NCI-H226 (cell line): Measurements from ENCODE around the gene TMEM42.
A peak's percentile ranks its signal among the peaks of the same experiment; 100 is the strongest.
"Not testable (repeated sequence)": the region's sequence is repeated elsewhere in the genome, so short reads cannot be mapped to it uniquely, and the experiment has no call there.

ENCODE experiments used
- DNase-seq: peaks from one replicate; pipeline ENCODE4 v3.0.0-alpha.2; 2015

Gene TMEM42

GRCh38 chr3:44861412-44862225 is at the start of gene TMEM42:
Gene TMEM42, plus strand, starts transcription at chr3:44861912. Its CDS starts 13 bp downstream, at chr3:44861925.
- DNase-seq, result peak; percentile 64

DNA sequence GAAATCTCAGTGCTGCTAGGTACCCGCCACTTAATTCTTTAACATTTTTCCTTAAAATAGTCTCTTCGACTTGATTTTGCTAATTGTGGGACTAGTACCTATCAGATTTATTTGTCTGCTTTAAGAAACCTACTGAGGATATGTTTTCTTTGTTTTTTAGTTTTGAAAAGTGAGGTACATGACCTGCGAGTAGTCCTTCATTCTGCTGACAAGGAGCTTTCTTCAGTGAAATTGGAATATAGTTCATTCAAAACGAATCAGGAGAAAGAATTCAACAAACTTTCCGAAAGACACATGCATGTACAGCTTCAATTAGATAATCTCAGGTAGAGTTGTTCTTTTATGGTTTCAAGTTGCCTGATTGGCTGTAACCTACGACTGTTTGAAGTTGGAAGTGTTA is 47.0 kb upstream of the TMEM42 start:
- no peak for DNase-seq

DNA sequence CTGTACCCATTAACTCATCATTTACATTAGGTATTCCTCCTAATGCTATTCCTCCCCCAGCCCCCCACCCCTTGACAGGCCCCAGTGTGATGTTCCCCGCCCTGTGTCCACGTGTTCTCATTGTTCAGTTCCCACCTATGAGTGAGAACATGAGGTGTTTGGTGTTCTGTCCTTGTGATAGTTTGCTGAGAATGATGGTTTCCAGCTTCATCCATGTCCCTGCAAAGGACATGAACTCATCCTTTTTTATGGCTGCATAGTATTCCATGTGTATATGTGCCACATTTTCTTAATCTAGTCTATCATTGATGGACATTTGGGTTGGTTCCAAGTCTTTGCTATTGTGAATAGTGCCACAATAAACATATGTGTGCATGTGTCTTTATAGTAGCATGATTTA is 45.4 kb upstream of the TMEM42 start:
- not testable (repeated sequence) for DNase-seq

DNA sequence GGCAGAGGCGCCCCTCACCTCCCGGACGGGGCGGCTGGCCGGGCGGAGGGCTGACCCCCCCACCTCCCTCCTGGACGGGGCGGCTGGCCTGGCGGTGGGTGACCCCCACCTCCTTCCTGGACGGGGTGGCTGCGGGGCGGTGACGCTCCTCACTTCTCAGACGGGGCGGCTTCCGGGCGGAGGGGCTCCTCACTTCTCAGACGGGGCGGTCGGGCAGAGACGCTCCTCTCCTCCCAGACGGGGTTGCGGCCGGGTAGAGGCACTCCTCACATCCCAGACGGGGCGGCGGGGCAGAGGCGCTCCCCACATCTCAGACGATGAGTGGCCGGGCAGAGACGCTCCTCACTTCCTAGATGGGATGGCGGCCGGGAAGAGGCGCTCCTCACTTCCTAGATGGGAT is 40.5 kb upstream of the TMEM42 start:
- DNase-seq, result not testable (repeated sequence)

DNA sequence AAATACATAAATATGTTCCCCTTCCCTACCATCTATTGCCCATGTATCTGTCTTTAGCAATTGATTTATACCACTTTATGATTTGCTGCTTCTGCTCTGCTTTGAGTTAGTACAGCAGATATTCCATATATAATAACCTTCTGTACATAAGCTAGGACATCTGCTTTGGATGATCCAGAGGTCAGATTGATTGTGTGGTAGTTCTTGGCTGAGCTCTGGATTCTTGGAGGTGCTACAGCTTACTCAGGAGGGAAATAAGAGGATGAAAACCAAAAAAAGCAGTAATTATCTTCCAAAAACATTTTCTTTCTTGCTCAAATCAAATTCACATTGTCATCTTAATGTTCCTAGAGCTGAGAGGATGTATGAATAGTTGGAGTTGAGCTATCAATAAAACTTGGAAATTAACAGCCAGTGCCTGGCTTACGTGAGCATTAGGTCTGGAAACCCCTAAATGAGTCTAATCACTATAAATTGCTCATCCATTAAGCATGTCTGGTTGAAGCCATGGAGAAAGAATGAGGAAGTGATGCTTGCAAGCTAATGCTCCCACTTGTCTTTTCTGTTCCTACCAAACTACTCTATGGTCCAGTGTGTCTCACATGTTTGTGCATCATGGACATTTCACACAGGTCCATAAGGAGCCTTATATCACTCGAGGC is 36.3 kb upstream of the TMEM42 start:
- peak; percentile 40 for DNase-seq

GRCh38 chr3:44827196-44827595 is 34.5 kb upstream of the TMEM42 start:
- no peak for DNase-seq

GRCh38 chr3:44831232-44831631 is 30.5 kb upstream of the TMEM42 start:
- DNase-seq, result no peak

GRCh38 chr3:44832032-44832431 is 29.7 kb upstream of the TMEM42 start:
- no peak for DNase-seq

- no peak for DNase-seq
These were observed 28.7 kb upstream of the TMEM42 start for GRCh38 chr3:44832965-44833364.

GRCh38 chr3:44833394-44833793 is 28.3 kb upstream of the TMEM42 start:
- DNase-seq, result no peak

DNA sequence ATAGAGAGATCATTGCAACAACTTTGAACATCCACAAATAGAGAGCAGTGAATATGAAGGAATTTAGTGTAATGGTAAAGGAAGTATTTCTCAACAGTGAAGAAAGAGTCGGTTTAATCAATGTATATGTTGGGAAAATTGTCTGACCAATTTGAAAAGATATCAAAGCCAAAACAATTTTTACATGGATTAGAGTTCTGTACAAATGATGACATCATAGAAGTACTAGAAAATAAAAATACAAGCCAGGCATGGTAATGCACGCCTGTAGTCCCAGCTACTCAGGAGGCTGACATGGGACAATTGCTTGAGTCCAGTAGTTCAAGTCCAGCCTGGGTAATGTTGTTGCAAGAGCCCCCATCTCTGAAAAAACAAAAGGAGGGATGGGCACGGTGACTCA is 26.0 kb upstream of the TMEM42 start:
- no peak for DNase-seq

DNA sequence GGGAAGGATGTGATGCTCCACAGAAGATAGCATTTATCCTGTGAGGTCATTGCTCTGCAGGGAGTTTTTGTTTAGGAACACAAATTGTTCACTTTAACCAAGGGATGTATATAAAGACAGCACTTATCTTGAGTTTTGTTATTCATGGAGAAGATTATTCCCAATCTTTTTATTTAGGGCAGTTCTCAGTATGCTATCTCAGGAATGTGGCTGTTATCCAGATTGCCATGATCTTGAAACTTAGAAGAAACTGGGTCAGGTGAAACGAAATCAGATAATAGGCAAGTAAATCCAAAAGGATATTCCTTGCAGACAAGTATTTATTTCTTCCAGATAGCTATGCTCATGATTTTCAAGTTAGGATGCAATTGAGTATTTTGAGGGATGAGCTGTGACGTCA is 19.3 kb upstream of the TMEM42 start:
- DNase-seq, result peak; percentile 42

GRCh38 chr3:44845528-44846520 is 15.9 kb upstream of the TMEM42 start:
- peak; percentile 81 for DNase-seq

DNA sequence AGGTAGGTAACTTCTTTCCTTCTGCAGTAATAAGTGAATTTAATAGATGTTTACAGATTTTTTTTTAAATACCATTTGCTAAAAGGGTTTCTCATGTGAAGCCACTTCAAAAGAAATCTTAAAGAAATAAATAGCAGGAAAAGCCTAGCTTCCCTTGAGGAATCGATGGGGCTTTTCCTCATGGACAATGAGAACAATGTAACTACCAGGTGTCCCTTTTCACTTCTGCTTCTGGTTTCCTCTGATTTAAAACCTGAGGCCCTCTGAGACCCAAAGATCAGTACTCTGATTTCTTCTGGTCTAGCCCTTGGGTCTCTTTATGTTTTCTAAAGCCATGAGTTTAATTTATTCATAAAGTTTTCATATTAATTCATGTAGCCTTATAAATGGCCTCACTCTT is 13.1 kb upstream of the TMEM42 start:
- DNase-seq, result no peak

- DNase-seq, result not testable (repeated sequence)
These were observed 5.0 kb upstream of the TMEM42 start for GRCh38 chr3:44856663-44857062.

DNA sequence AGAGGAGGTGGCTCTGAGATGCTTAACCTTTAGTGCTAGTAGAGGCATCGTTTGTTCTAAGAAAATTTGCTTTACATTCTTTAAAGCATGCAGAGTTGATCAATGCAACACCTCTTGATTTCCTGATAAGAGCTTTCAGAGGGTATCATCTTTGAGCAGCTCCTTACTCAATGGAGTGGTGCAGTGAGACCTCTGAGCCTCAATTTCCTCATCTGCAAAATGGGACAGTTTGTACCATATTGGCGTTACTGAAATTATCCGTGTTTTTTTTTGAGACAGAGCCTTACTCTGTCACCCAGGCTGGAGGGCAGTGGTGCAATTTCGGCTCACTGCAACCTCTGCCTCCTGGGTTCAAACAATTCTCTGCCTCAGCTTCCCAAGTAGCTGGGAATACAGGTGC is 1.6 kb upstream of the TMEM42 start:
- no peak for DNase-seq

DNA sequence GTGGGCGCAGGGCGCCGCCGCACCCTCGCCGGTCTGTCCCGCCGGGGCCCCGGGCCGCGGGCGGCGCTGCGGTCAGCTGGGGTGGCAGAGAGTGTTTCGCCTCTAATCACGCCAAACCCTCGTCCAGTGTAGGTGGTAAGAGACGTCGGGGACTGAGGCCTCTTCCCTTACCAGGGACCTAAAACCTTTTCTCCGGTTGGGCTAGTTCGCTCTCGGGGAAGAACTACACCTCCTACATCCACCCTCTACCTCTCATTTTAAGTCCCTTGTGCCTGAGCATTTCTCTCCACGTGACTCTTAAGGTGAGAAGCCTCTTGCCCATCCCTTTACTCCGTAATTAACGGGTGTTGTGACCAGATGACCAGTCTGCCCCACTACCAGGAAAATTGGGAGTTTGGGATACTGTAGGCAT is 520 bp downstream of the TMEM42 start:
- DNase-seq, result no peak

DNA sequence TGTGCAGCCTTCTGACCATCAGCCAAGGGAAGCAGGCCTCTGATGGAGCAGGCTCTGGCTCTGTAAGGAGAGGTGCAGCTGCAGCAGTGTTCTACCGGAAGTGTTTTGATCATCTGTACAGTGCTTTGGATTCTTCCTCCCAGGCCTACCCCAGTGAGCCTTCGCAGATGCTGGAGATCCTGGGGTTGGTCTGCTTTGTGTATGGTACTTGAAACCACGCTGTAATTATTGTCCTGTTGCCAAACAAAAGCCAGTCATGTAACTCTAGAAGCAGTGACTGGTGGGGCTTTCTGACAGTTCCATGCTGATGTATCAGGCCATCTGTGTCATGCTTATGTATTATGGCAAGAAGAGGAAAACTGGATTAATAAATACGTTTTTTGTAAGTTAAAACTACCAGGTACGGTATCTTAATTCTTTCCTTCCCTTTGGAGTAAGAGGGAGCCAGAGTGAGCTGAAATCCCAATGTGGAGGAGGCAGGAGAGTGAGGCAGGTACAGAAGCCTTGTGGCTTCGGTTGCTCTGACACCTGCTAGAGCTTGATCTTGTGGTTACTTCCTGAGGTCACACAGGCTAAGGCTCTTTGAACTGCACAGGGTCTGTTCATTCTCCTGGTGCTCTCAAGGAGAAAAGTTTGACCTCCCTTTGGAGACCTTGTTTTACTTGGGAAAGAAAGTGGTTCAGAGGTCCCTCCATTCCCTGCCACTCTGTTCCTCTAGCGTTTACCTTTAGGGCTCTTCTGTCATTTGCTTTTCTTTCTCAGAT is 3.7 kb downstream of the TMEM42 start:
- no peak for DNase-seq

DNA sequence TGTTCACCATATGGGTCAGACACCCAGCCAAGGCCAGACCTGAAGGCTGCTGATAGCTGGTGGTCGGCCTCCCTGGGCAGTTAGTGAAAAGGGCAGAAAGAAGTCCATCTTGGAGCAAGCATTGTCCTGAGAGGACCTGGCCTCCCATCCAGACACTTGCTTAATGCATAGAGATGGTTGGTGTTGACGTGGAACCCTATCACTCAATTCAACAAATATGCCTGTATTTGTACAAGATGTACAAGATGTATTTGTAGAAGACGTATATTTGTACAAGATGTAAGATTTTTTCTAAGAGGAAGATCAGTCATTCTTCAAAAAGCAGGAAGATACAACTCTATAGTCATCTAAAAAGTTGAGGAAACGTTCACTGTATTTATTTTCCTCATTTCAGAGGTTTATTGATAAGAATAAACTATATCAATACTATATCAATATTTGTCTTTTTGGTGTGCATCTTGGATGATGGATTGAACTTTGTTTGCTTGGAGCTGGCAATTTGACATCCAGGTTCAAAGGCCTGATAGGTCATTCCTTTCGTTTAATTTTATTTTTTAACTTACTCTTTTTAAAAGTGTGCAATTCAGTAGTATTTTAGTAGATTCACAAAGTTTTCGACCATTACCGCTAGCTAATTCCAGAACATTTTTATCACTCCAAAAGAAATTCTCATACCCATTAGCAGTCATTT is 5.9 kb downstream of the TMEM42 start:
- DNase-seq, result no peak

DNA sequence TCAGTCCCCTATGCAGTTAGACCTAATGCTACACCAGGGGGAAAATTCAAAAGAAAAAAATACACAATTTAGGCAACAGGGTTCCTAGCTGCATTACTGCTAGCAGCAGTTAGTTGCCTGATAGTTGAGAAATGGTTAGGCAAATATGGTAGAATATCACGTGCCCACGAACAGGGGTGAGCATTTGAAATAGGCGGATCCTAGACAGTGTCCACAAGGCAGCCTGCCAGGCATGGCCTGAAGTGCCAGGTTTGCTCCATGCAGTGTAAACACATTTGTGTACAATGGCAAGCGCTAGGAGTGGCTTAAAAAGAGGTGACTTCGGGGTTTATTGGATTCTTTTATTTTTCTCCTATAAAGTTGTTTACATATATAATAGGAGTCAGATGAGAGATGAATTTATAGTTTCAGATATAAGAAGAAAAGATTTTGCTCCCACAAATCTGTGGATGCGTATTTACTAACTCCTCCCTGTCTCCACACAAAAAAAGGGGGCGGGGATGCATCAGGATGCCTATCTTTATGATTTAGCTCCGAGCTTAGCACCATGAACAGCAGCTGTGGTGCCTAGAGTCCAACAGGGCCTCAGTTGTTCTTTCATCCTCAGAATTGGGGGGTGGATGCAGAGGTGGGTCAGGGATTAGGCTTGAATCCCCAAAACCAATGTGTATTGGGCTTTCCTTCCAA is 8.8 kb downstream of the TMEM42 start:
- DNase-seq, result no peak

- no peak for DNase-seq
These were observed 12.6 kb downstream of the TMEM42 start, which contains the start of gene TGM4 for GRCh38 chr3:44874308-44874707. Gene TGM4, plus strand, starts transcription at chr3:44874608. Its CDS starts 71 bp downstream, at chr3:44874679.
